Fibroblast of villous mesenchyme (primary cell): Measurements from ENCODE around the gene FRMPD2. TPM values are rescaled to one million over a fixed set of nuclear protein-coding genes. Genes with fewer than 3 reads are reported as not detected.
"Not testable (repeated sequence)": the region's sequence is repeated elsewhere in the genome, so short reads cannot be mapped to it uniquely, and the experiment has no call there.

Source experiments
- DNase-seq: peaks from one replicate; pipeline ENCODE4 v3.0.0-alpha.2; 2010; ENCODE audit warnings: low read depth
- H3K4me3 ChIP-seq: 2 replicates; pipeline ENCODE4 v1.5.1; 2011; ENCODE audit warnings: low read depth, mild to moderate bottlenecking, low read length
- CTCF ChIP-seq: IDR thresholded peaks from 2 replicates; pipeline ENCODE4 v1.5.1; 2012; ENCODE audit warnings: low read depth, mild to moderate bottlenecking, low read length; ENCODE audit not compliant: insufficient read depth
- total RNA-seq: library from RNA; depleted of rRNA; stranded (reverse); fragments of >200 nt; gene quantifications from 2 replicates; pipeline ENCODE4 v1.2.3, GENCODE V29; 2012

Gene FRMPD2
- total RNA-seq, 1 donor = under 0.01 TPM

- no peak for DNase-seq
- no peak for TF ChIP-seq CTCF
- no peak overlapping the region for H3K4me3 ChIP-seq
Measured at GRCh38 chr10:48284002-48284546, 9.6 kb upstream of the FRMPD2 start.

GRCh38 chr10:48282829-48283228 lies 8.3 kb upstream of the FRMPD2 start:
- TF ChIP-seq CTCF = no peak
- H3K4me3 ChIP-seq = no peak overlapping the region
- no peak for DNase-seq

- not testable (repeated sequence) for DNase-seq, H3K4me3 ChIP-seq
Measured at GRCh38 chr10:48281697-48282096, 7.2 kb upstream of the FRMPD2 start.

GRCh38 chr10:48279081-48279751 lies 4.7 kb upstream of the FRMPD2 start:
- H3K4me3 ChIP-seq = no peak overlapping the region
- no peak for DNase-seq
- no peak for TF ChIP-seq CTCF

GRCh38 chr10:48277093-48277492 lies 2.6 kb upstream of the FRMPD2 start:
- no peak overlapping the region for H3K4me3 ChIP-seq
- no peak for DNase-seq
- no peak for TF ChIP-seq CTCF

GRCh38 chr10:48273741-48274140 lies 755 bp downstream of the FRMPD2 start:
- H3K4me3 ChIP-seq = no peak overlapping the region
- DNase-seq = no peak
- no peak for TF ChIP-seq CTCF

GRCh38 chr10:48272682-48273081 lies 1.8 kb downstream of the FRMPD2 start:
- DNase-seq = no peak
- no peak overlapping the region for H3K4me3 ChIP-seq
- no peak for TF ChIP-seq CTCF
